ENCODE measurements around the gene MARVELD1. TPM values are rescaled to one million over a fixed set of nuclear protein-coding genes. Genes with fewer than 3 reads are reported as not detected.

MARVELD1 gene
- total and polyA plus RNA-seq, 2 of the 8 experiments (the other 6 are each of a cell fraction or from before 2014, with no cell fraction given): 28.1 to 37.3 TPM

DNA sequence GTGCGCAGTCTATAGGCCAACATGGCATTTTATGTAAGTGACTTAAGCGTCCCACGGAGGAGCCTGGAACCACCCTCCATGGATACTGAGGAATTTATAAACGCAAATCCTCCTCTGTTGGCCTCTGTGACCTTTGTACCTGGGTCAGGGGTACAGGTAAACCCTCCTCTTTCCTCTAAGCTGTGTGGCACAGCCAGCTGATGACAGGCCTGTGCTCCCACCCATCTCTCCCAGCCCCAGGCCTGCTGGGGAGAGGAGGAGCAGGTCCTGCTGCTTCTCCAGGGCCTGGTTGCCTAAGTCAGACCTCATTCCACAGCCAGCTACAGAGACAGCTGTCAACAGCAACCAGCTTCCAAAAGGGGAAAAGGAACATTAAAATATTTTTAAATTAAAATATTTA, 31.5 kb upstream of the MARVELD1 start:
- Histone ChIP-seq H3K9ac (replicated peaks in 1 of 4; ENCODE audit: extremely low read depth in 1 of 4, low read depth in 3 of 4, low read length in 3 of 4) (no peak overlapping the region), H4K20me1 (replicated peaks in 1 of 2; ENCODE audit: control insufficient read depth in 1 of 2, insufficient read depth in 2 of 2, low read length in 2 of 2) (peaks cover 0 to 4% of the 10 kb centered on the region in 2 experiments), H2AFZ (ENCODE audit: low read length) (no peak overlapping the region), H3K18ac (ENCODE audit: extremely low read depth, low read length) (no peak overlapping the region), H3K79me1 (ENCODE audit: low read depth, low read length) (no peaks in the 10 kb centered on the region), H3K23me2 (ENCODE audit: low read depth, low read length) (peaks cover 3% of the 10 kb centered on the region; the same call in 1 of the 2 replicates), H4K5ac (ENCODE audit: insufficient read length, low read depth, low read length) (no peak overlapping the region), H2BK20ac (ENCODE audit: low read length) (no peak overlapping the region), H3K4ac (replicated peaks; ENCODE audit: insufficient read length, low read depth, low read length) (no peak overlapping the region), H3K9me3 (ENCODE audit: insufficient read depth in 2 of 2, low read depth in 1 of 2, low read length in 1 of 2) (no peaks in the 10 kb centered on the region), H3K36me3 (ENCODE audit: control insufficient read depth in 2 of 4, insufficient read depth in 4 of 4, low read length in 3 of 4) (peaks cover 0 to 5% (median 3%) of the 10 kb centered on the region in 4 experiments; a peak in 4 of 8 replicates), H3K79me2 (ENCODE audit: control insufficient read depth in 1 of 2, insufficient read depth in 2 of 2, low read length in 2 of 2) (peaks cover 0 to 11% of the 10 kb centered on the region in 2 experiments; a peak in 1 of 4 replicates), H3K4me3 (ENCODE audit: extremely low read depth in 1 of 4, insufficient read depth in 2 of 4, low read depth in 3 of 4, low read length in 4 of 4) (no peak overlapping the region), H3K23ac (ENCODE audit: insufficient read length) (no peak overlapping the region), H3K56ac (replicated peaks; ENCODE audit: insufficient read length, low read depth, low read length) (no peak overlapping the region), H2BK120ac (replicated peaks; ENCODE audit: low read depth, low read length) (no peak overlapping the region), H2BK5ac (ENCODE audit: low read depth, low read length) (no peak overlapping the region), H3K27ac (ENCODE audit: low read depth, low read length) (no peak overlapping the region), H3K4me2 (ENCODE audit: insufficient read depth in 1 of 2, low read depth in 2 of 2, low read length in 2 of 2) (no peak overlapping the region), H3K4me1 (replicated peaks in 1 of 4; ENCODE audit: control insufficient read depth in 3 of 4, insufficient read depth in 4 of 4, low read length in 3 of 4) (peaks cover 0 to 7% (median 2%) of the 10 kb centered on the region in 4 experiments; a peak in 3 of 7 replicates), H4K8ac (ENCODE audit: extremely low read depth, insufficient read depth, low read length) (no peak overlapping the region), H2BK15ac (ENCODE audit: low read length) (no peak overlapping the region), H2AK5ac (ENCODE audit: low read depth, low read length) (no peak overlapping the region), H4K91ac (replicated peaks; ENCODE audit: insufficient read length, low read length) (no peak overlapping the region), H3K27me3 (replicated peaks in 1 of 4; ENCODE audit: control insufficient read depth in 3 of 4, extremely low read depth in 1 of 4, insufficient read depth in 3 of 4, low read length in 3 of 4) (no peaks in the 10 kb centered on the region), H2BK12ac (ENCODE audit: low read depth, low read length) (no peak overlapping the region), H3K14ac (ENCODE audit: insufficient read length) (no peak overlapping the region)
- no peak for FAIRE-seq
- ChIA-PET POLR2A (ENCODE audit: partially characterized antibody) (interaction anchor here (1.3 to 1.4 kb wide), 2 partner anchors 8 to 89 kb away, joined by 3 to 5 read pairs; no protein-coding TSS in a partner anchor), CTCF (ENCODE audit: partially characterized antibody) (interaction anchor here (0.6 to 4.0 kb wide), 6 partner anchors 20 to 86 kb away, joined by 3 to 30 read pairs (median 8); partner anchors contain the start of gene ZFYVE27)
- DNase-seq (ENCODE audit: low read depth in 1 of 2, low spot score in 2 of 2): no peak
- no peak for TF ChIP-seq KDM4A (IDR thresholded peaks at IDR 0.05; ENCODE audit: low read depth, low read length, severe bottlenecking)
- WGBS, 2 experiments (ENCODE audit: extremely low coverage in 1 of 2, insufficient coverage in 1 of 2, insufficient read length in 1 of 2, insufficient replicate concordance in 2 of 2, low coverage in 1 of 2, low lambda C conversion rate in 2 of 2, missing lambda C conversion rate in 1 of 2): 95% methylated on average over 4 of the region's 4 CpGs; no CpG with 5 or more reads in 1 of the 2 experiments
